ENCODE results near the gene PRIM2. TPM values are rescaled to one million over a fixed set of nuclear protein-coding genes. Genes with fewer than 3 reads are reported as not detected.
"Not testable (repeated sequence)": the region's sequence is repeated elsewhere in the genome, so short reads cannot be mapped to it uniquely, and the experiment has no call there.

PRIM2 gene
- total RNA-seq, result 100 to 1,000 TPM in 1 of 5 donors, 10 to 100 TPM in 3, not detected in 1; 14.6 to 126 (median 18.6) TPM
- 1 to 10 TPM; 4.9 to 5.9 (median 5.5) TPM for polyA plus RNA-seq
- long read RNA-seq, donor 1, result 0 reads
- long read RNA-seq, donor 2, partial matches to known transcripts, result 0 of 1 reads
- long read RNA-seq, donor 2, other reads (novel, unspliced or antisense), result 0 of 1 reads
- long read RNA-seq, donor 3, result 0 reads
- long read RNA-seq, donor 4, result 0 reads
- long read RNA-seq, donor 5, partial matches to known transcripts, result 6 of 7 reads
- long read RNA-seq, donor 5, other reads (novel, unspliced or antisense), result 0 of 7 reads
- long read RNA-seq, donor 6, partial matches to known transcripts, result 0 of 3 reads
- long read RNA-seq, donor 6, other reads (novel, unspliced or antisense), result 0 of 3 reads
- long read RNA-seq, donor 7, partial matches to known transcripts, result 5 of 7 reads
- long read RNA-seq, donor 7, other reads (novel, unspliced or antisense), result 0 of 7 reads
- long read RNA-seq, donor 8, partial matches to known transcripts, result 0 of 1 reads
- long read RNA-seq, donor 8, other reads (novel, unspliced or antisense), result 0 of 1 reads
- long read RNA-seq, donor 9, partial matches to known transcripts, result 0 of 1 reads
- long read RNA-seq, donor 9, other reads (novel, unspliced or antisense), result 0 of 1 reads
- long read RNA-seq, donor 10, partial matches to known transcripts, result 0 of 2 reads
- long read RNA-seq, donor 10, other reads (novel, unspliced or antisense), result 0 of 2 reads

GRCh38 chr6:57317060-57317943 lies at the start of gene PRIM2:
TSS of gene PRIM2 (plus strand) at chr6:57317630. CDS start at chr6:57318446, 816 bp downstream.
- 0 to 1% (median 0%) methylated on average over 27 of the region's 27 CpGs for WGBS, 5 donors
- Histone ChIP-seq H3K9me3 (no peaks in the 10 kb centered on the region), H3K36me3 (peaks cover 0 to 33% (median 25%) of the 10 kb centered on the region in 4 donors), H3K27me3 (no peaks in the 10 kb centered on the region), H3K4me3 (peak within 1 kb of the TSS; percentile 58 to 84 (median 64)), H3K4me1 (peaks cover 0 to 41% (median 29%) of the 10 kb centered on the region in 4 donors), H3K27ac (peak within 1 kb of the TSS; percentile 37 to 84 (median 73))
- no peak for TF ChIP-seq CTCF (IDR thresholded peaks at IDR 0.05)
- peak in 1 of 4 donors; percentile 10 for TF ChIP-seq POLR2A (IDR thresholded peaks at IDR 0.05)
- TF ChIP-seq POLR2AphosphoS5 (IDR thresholded peaks at IDR 0.05), result peak; percentile 23 to 72 (median 56)
- no peak for TF ChIP-seq EP300 (IDR thresholded peaks at IDR 0.05)
- DNase-seq, result peak; percentile 88 to 96
- intact Hi-C loops (cut with DNase I; ENCODE audit: low total_unique reads), result loop anchor here (5.0 to 10.0 kb wide), 2 partner anchors 103 to 410 kb away; no protein-coding TSS in a partner anchor

- TF ChIP-seq POLR2AphosphoS5 (IDR thresholded peaks at IDR 0.05) (no peak), EP300 (IDR thresholded peaks at IDR 0.05) (no peak), CTCF (IDR thresholded peaks at IDR 0.05) (no peak), POLR2A (IDR thresholded peaks at IDR 0.05) (no peak)
- Histone ChIP-seq H3K4me3 (no peak overlapping the region), H3K4me1 (peaks cover 0 to 17% (median 8%) of the 10 kb centered on the region in 4 donors), H3K27me3 (no peaks in the 10 kb centered on the region), H3K27ac (peak overlapping the region in 1 of 5 donors; percentile 57), H3K9me3 (no peaks in the 10 kb centered on the region), H3K36me3 (no peaks in the 10 kb centered on the region)
- DNase-seq, result no peak
- intact Hi-C loops (cut with DNase I; ENCODE audit: low total_unique reads), result no loop called here
These were observed 49.2 kb upstream of the PRIM2 start for GRCh38 chr6:57268294-57268640.

GRCh38 chr6:57274113-57274824 lies 43.2 kb upstream of the PRIM2 start:
- H3K27ac ChIP-seq; DNase-seq; H3K27me3 ChIP-seq; H3K9me3 ChIP-seq; H3K4me1 ChIP-seq; H3K36me3 ChIP-seq; intact Hi-C loops (cut with DNase I; ENCODE audit: low total_unique reads); H3K4me3 ChIP-seq: not testable (repeated sequence)
- 78 to 89% (median 85%) methylated on average over 17 of the region's 17 CpGs for WGBS, 5 donors

GRCh38 chr6:57275384-57275783 lies 42.0 kb upstream of the PRIM2 start:
- DNase-seq, result no peak
- WGBS, 5 donors, result 63 to 81% (median 67%) methylated on average over 3 of the region's 3 CpGs
- Histone ChIP-seq H3K27ac (no peak overlapping the region), H3K36me3 (no peaks in the 10 kb centered on the region), H3K4me3 (no peak overlapping the region), H3K4me1 (no peaks in the 10 kb centered on the region), H3K9me3 (no peaks in the 10 kb centered on the region), H3K27me3 (no peaks in the 10 kb centered on the region)
- TF ChIP-seq POLR2AphosphoS5 (IDR thresholded peaks at IDR 0.05) (no peak), POLR2A (IDR thresholded peaks at IDR 0.05) (no peak)
- intact Hi-C loops (cut with DNase I; ENCODE audit: low total_unique reads), result no loop called here
